ENCODE measurements around the gene AGR2.

AGR2 gene

DNA sequence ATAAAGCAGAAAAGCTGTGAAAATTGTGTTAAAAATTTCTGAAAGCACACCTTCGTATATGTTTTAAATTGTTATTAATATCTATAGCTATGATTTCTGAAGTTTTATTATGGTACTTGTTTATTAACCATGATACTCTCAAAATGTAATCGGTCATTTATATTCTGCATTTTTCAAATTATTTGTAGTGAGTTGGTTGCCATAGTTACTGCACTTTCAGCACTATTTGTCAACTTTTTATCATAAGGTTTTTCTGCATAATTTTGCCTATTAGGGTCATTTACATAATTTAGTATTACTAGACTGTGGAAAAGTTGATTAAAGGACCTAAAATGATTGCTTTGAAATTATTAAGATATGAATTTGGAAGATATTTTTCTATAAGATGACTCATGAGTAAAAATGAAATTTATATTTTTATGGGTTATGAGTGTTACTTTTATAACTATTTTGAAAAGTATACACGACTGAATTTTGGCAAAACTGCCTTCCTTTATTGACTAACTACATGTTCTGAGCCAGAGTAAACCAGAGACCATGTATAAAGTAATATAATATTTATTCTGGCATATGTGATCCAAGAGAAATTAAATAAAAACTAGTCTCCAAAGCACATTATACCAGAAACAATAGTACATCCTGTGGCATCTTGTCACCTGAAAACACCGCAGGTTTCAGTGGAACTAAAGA lies 7.9 kb upstream of the AGR2 start:
- DNase-seq (ENCODE audit: low read depth): no peak

DNA sequence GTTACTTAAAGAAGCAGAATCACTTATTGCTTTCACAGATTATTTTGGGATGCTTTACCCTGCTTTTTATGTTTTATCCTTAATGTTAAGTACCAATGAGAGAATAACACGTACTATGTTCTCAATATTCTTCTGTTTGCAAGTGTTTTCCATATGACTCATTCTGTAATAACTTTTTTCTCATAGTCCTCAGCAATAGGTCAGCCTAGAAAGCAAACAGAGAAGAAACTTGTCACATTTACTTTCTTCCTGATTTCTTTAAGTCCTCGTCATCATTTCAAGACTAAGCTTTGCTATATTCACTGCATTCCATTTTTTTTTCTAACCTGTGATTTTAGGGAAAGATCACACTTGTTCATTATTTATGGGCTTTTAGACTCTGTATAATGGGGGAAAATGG lies 6.8 kb upstream of the AGR2 start:
- DNase-seq (ENCODE audit: low read depth): no peak

DNA sequence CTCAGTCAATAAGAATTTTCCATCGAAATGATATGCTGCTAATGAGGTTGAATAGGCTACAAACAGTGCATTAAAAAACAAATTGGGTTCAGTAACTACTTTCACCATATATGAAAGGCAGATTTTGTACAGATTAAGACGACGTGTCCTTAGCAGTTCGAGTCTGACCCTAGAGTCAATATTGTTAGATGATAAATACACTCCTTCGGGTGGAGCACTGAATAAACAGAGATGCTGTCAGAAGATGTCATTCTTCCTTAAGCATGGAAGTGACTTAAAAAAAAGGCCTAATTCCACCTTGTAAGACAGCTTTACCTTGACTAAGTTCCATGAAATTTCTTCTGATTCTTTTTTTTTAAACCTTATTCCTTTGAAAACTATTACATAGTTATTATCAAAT lies 5.8 kb upstream of the AGR2 start:
- no peak for DNase-seq (ENCODE audit: low read depth)

DNA sequence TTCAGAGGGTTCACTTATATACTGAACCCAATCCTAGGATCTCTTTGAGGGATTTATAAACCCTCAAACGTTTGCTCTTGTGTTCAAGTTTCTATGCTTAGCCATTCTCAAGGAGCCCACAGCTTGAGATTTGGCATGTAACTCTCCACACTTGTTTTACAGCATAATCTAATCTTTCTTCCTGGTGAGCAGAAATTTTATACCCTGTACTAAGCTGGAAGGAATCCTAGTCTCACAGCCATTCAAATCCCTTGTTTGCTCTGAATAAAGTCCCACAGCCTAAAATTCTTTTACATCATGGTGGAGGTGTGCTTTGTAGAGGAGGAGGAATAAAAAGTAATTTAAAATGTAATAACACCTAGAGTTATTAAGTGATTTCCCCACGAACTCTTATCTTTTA lies 5.3 kb upstream of the AGR2 start:
- no peak for DNase-seq (ENCODE audit: low read depth)

DNA sequence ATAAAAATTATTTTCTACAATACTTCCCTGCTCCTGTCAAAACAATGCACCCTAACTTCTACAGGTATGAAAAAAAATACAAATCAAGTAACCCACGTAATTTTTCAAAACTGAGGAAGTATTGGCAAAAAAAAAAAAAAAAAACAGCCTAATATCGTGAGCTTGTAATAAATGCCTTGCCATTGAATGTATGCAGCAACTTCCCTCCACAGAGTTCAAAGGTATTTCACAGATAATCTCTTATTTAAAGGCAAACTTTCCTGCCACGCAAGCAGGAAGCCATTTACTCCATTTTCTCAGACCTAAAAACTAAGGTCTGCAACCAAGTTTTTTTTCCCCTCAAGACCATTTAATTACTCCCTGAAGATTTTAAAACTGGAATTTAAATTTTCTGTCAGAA lies 642 bp upstream of the AGR2 start:
- no peak for DNase-seq (ENCODE audit: low read depth)

DNA sequence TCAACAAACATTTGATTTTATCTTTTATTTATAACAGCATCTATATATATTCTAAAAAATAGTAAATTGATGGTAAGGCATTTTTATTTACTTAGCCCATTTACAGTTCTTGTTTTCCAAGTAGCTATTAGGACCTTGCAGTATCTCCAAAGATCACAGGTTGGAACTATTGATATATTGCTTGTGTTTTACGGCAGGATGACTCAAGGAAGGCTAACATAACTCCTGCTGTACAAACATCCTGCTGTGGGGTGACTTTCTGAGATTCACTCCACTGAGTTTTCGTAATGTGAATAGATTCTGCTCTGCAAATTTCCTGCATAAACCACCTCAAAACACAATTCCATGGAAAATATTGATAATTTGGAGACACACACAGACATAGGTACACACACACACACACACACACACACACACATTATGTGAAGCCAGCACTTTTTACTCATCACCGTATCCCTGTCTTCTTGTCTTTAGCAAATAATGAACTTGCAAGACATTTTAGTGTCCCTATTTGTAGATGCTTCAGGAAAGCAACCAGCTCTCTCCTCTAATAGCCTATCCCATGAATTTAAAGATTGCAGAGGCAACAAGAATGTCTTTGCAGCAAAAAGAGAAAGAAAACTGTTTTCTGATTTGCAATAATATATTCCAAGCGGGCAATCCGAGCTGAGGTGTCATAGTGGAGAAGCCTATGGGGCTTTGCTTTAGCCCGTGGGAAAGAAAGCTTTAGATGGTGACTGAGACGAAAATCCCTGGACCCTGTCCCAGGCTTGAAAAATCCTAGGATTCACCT lies 722 bp downstream of the AGR2 start:
- no peak for DNase-seq (ENCODE audit: low read depth)

DNA sequence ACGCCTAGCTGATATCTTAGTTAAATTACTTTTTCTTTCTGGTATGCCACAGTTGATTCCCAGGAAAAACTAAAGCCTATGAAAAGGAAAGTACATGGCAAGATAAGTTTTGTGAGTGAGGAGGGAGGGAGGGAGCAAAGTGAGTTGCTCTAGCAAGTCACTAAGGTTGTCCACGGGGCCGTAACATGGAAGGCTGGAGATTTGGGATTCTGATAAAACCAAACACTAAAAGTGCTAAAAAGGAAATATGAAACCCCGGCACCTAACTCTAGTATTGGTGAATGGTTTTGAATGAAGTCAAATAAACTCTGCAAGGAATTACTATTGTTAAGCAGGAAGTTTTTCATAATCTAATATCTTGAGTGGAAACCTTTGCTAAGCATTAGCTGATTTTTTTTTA lies 1.7 kb downstream of the AGR2 start:
- DNase-seq (ENCODE audit: low read depth): no peak

DNA sequence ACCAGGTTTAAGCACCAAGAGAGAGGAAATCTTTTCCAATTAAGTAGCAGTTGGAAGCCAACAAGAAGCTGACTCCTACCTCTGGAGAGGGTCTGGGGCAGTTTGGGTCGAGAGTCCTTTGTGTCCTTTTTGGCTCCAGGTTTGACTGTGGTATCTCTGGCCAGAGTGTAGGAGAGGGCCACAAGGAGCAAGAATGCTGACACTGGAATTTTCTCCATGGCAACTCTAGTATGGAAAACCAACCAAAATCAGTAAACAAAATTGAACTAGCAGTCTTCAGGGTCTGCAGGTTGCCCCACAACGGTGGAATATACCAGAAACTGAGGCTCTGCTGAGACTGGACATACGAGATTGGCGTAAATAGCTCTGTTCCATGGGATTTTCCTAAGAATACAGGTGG lies 3.2 kb downstream of the AGR2 start:
- no peak for DNase-seq (ENCODE audit: low read depth)

DNA sequence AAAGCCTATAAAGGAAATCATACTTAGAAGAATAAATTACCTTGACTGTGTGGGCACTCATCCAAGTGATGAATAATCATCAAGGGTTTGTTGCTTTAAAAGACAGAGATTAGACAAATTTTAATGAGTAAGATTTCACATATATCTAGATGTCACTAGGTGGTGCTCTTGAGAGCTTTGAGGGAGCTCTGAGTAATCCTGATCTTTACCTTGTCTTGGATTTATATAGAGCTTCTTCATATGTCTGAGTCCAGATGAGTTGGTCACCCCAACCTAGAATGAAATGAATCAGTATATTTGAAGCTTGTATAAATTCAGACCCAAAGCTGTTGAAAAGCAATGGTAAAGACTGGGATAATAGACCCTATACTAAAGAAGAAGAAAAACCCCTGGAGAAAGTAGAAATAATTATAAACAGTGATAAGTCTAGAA lies 3.7 kb downstream of the AGR2 start:
- DNase-seq (ENCODE audit: low read depth): no peak

DNA sequence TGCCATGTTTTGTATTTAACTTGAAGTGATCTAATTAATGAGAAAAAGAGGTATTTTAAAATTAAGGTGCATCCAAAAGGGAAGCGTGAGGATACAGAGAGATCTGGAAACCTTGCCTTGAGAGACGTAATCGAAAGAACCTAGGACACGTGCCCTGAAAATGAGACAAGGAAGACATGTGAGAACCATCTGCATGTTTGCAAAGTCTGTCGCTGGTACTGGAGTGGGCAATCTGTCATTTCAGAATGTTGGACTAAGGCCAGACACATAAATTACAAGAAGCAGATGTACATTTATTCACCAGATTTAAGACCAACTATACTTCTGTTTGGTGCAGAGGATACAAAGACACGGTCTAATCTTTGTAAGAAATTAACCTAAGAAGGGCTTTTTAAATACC lies 9.2 kb downstream of the AGR2 start:
- DNase-seq (ENCODE audit: low read depth): no peak

DNA sequence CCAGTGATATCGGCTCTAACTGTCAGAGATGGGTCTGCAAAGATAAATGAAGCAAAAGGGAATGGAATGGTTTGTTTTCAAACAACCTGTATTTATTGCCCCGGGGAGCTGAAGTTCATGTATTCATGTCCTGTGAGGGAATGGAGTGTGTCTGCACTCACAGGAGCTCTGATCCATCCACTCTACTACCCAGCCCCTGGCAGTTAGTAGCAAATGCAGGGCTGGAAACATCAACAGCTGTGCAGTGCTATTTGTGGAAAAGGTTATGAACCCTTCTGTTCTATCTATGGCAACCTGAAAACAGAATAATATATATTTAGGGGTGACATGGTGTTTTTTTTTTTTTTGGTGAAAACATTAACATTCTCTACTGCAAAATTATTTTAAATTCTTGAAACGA lies 9.8 kb downstream of the AGR2 start:
- no peak for DNase-seq (ENCODE audit: low read depth)

DNA sequence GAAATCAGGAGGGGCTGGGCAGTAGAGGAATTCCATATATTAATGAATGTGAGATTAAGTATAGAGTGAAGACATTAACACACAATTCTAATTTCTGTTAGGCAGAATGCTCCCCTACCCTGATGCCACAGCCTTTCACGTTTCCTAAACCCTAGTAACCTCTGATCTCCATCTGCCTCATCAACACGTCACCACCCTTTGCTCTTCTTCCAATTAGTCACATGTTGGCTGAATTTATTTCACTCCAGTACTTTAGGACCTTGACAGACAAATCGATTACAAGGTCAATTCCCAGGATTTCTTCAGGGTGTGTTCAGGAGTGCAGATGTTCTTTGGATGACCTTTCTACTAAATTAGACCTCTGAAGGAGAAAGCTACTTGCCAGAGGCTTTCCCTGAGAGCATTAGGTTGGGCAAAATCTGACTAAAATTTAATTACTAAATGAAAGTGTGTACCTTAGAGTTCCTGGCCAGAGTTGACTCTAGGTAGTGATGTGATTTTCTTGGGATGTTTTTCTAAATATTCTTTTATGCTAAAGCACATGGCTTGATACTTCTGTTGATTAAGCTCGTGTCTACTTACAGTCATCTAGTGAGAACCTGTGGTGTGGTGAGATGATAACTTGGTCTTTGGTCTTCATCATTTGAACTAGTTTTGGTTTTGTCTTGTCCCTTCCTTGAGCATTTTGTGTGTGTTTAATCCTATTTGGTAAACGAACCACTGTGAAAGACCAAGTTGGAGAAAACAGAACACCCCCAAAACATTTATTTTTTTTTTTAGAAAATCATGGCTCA lies 12.7 kb downstream of the AGR2 start:
- no peak for DNase-seq (ENCODE audit: low read depth)

DNA sequence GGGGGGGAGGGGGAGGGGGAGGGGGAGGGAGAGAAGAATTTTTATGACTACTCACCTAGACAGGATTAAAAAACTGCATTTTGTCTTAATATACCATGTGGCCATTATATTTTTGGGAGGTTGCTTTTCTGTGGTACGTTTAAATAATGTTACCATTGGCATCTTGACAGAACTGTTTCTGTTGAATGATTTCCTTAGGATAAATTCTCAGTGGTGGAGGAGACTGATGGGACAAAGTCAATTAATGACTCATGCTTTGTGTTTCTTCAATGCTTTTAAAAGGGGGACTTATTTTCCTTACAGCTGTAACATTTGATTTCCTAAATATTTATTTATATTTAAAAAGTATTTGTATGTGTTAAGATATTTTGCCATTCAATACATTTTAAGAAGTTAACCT lies 13.7 kb downstream of the AGR2 start:
- DNase-seq (ENCODE audit: low read depth): no peak

DNA sequence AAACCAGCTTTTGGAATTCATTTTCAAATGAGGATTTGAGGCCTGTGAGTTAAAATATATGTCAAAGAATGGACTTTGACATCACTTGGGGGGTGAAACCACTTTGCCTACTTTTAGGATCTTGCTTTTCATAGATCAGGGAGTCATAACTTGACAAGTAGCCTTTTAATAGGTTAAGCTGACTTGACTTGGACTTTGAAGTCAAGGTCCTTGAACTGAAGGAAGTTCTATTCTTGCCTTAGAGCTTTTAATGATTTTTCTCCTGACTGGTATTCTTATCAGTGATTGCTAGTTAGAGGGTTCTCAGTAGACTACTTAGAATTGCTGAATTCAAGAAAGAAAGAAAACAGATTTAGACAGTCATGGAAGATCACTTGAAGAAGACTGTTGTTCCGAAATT lies 17.7 kb downstream of the AGR2 start:
- no peak for DNase-seq (ENCODE audit: low read depth)

DNA sequence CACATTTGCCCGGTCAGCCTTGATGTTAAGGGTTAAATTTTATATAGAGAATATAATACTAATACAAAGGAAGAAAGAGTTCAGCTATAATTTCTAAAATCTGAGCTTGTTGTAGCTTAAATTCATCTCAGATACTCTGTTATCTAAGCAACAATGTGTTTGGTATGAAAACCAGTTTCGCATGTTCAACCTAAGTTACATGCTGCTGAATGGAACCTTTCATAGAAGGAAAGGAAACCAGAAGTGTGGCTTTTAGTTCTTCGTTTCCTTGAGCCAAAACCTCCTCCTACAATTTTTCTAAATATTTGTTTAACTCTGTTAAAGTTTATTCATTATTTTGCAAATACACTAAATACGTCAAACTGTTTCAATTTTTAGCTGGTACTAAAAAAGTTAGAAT lies 18.5 kb downstream of the AGR2 start:
- DNase-seq (ENCODE audit: low read depth): no peak

DNA sequence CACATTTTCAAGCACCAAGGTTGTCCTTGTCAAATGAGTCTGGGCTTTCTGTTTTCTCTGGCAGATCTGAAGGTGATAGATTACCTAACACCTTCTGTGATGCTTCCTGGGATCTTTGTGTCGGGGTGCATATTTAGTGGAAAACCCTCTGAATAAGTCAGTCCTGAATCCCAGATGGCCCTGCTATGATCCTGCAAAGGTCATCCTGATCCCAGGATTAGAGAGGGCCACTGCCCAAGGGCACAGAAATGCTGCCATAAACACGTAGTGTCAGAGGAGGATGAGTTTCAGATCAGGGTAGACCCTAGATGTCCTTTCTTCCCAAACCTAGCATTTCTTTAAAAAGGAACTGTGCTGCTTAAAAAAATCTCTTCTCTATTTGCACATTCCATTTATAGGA lies 19.0 kb downstream of the AGR2 start:
- DNase-seq (ENCODE audit: low read depth): no peak

DNA sequence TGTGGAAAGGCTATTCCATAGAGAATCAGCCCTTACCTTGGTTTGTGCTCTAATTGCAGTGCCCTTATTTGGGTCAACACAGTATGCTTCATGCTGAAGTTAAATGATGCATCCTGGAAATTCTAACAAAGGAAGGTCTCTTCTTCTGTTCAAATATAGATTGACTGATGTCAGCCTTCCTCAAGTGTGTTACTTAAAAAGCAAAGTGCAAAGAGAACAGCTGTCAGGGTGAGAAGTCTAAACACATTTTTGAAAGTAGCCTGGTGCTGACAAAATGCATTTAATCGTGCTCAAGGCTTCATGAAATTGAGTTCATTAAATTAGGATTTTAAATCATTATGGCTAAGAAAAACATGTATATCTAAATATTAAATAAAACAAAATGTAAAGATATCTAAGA lies 19.5 kb downstream of the AGR2 start:
- no peak for DNase-seq (ENCODE audit: low read depth)

DNA sequence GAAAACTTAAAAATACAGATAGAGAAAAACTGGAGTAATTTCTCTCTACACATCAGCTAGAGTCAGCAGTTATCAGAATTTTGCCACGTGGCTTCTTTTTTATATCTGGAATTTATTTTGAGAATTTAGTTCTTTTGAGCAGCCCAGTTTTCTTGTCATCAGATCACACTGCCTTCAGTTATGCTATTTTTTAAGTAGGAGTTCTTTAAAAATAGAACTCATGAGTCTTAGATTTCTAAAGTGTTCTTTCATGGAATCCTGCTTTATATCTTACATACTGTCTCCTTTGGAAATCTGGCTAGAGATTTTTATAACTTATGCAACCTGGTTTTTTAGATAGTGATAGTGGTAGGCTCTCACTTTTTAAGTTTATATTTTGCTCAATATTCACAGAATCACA lies 24.2 kb downstream of the AGR2 start:
- DNase-seq (ENCODE audit: low read depth): no peak

DNA sequence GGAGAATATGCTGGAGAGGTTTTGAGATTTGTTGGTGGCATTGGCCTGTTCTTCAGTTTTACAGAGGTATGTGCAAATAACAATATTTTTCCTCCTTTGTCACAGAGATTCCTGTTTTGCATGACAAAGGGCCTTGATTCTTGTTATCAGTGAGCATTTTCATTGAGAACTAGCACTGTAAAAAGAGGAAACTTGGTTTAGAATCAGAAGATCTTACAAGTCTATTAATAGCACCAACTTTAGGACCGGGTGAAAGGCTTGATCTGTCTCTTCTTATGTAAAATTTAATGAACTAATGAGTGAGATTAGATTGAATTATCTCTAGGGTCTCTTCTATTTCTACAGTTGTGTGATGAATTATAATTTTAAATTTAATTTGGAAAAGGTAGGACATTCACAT lies 25.7 kb downstream of the AGR2 start:
- no peak for DNase-seq (ENCODE audit: low read depth)

DNA sequence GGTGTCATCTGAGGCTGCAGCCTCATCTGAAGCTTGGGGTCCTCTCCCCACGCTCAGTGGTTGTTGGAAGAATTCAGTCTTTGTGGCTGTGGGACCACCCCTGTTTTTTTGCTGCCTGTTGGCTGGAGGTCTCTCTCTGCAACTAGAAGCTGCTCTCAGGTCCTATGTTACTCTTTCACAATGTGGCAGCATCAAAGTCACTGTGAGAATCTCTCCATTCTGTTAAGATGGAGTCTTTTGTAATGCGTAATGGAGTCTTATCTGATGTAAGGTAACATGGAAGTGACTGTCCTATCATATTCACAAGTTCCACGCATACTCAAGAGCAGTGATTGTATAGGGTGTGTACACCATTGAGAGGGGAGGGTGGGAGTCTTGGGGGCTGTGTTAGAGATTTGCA lies 26.3 kb downstream of the AGR2 start:
- DNase-seq (ENCODE audit: low read depth): no peak

DNA sequence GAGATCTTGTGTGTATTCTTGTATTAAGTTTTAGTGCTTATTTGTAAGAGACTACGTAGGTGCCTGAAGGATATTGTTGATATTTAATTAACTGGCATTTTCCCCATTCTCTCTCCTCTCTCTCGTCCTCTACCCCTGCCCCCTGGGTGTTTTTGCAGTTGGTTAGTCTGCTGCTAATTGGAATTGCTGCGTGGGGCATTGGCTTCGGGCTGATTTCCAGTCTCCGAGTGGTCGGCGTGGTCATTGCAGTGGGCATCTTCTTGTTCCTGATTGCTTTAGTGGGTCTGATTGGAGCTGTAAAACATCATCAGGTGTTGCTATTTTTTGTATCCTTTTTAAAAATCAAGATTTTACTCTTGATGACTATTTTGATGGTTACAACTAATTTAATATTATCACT lies 28.7 kb downstream of the AGR2 start:
- DNase-seq (ENCODE audit: low read depth): no peak

DNA sequence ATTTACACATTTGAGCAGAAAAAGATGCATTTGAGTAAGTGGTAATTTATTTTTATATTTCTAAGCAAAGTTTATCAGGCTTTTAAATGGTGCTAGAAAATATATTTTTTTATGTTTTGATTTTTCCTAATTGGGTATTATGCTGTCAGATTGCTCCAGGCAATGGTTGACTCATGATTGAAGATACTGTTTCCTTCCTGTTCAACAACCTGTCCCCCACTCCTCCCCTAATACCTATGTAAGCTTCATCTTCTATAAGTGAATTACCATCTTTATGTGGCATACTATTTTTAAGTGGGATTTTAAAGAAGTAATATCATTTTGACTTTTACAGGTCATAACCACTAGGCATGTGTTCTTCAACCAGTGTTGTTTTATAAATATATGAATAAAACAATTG lies 29.8 kb downstream of the AGR2 start:
- DNase-seq (ENCODE audit: low read depth): no peak

DNA sequence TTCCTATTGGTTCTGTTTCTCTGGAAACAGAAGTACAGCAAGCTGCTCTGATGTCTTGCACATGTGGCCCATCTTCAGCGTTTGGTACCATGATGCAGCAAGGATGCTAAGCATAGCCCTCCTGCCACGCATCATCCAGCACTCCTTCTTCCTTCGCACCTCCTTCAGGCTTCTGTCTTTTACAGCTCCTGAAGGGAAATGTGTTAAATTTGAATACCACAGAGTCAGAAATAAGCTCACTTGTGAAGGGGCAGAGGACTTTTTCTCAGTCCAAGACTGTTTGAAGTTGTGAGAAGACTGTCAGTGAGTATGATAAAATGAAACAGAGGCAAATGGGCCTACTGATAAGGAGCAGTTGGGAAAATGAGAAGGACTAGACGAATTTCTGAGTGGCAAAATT lies 30.5 kb downstream of the AGR2 start:
- DNase-seq (ENCODE audit: low read depth): no peak
